Astrocyte (in vitro differentiated cells and primary cell): ENCODE measurements around the gene NRG2. TPM values are rescaled to one million over a fixed set of nuclear protein-coding genes. Genes with fewer than 3 reads are reported as not detected.

Experiments used
- DNase-seq: peaks from one replicate; pipeline ENCODE4 v3.0.0-alpha.2; 2010; ENCODE audit warnings: low read depth
- FAIRE-seq: peaks from 2 replicates; lab custom pipeline; 2011; peaks lifted over from hg19 to GRCh38; lab: Jason Lieb, UNC
- H2AFZ ChIP-seq: 2 replicates; pipeline ENCODE4 v1.6.0; 2012; ENCODE audit warnings: low read depth, low read length, inconsistent platforms
- H3K27ac ChIP-seq: 2 replicates; pipeline ENCODE4 v1.5.1; 2011; ENCODE audit warnings: low read depth, low read length, inconsistent platforms
- H3K27me3 ChIP-seq: 2 replicates; pipeline ENCODE4 v1.6.0; 2011; ENCODE audit warnings: low read length, inconsistent platforms; ENCODE audit not compliant: insufficient read depth
- H3K36me3 ChIP-seq: 2 replicates; pipeline ENCODE4 v1.5.1; 2011; ENCODE audit warnings: low read length, inconsistent platforms; ENCODE audit not compliant: insufficient read depth
- H3K4me1 ChIP-seq: 2 replicates; pipeline ENCODE4 v1.5.1; 2011; ENCODE audit warnings: low read length, inconsistent platforms; ENCODE audit not compliant: insufficient read depth
- H3K4me2 ChIP-seq: 2 replicates; pipeline ENCODE4 v1.6.0; 2012; ENCODE audit warnings: low read length, inconsistent platforms
- H3K4me3 ChIP-seq: 2 replicates; pipeline ENCODE4 v1.5.1; 2011; ENCODE audit warnings: low read depth, mild to moderate bottlenecking, low read length, inconsistent platforms; ENCODE audit not compliant: insufficient read depth
- H3K79me2 ChIP-seq: 2 replicates; pipeline ENCODE4 v1.6.0; 2012; ENCODE audit warnings: mild to moderate bottlenecking, low read length, inconsistent platforms; ENCODE audit not compliant: insufficient read depth
- H3K9ac ChIP-seq: 2 replicates; pipeline ENCODE4 v1.6.0; 2012; ENCODE audit warnings: mild to moderate bottlenecking, low read length, inconsistent platforms
- H3K9me3 ChIP-seq: 2 replicates; pipeline ENCODE4 v1.5.1; 2012; ENCODE audit warnings: low read depth, mild to moderate bottlenecking, low read length, inconsistent platforms; ENCODE audit not compliant: insufficient read depth
- H4K20me1 ChIP-seq: 2 replicates; pipeline ENCODE4 v1.6.0; 2012; ENCODE audit warnings: low read length, inconsistent platforms; ENCODE audit not compliant: insufficient read depth
- H3K27ac Mint-ChIP-seq: one replicate; pipeline ENCODE4 v1.8.0; 2021; ENCODE audit warnings: mild to moderate bottlenecking, mixed read lengths; ENCODE audit not compliant: unreplicated experiment
- H3K27me3 Mint-ChIP-seq: one replicate; pipeline ENCODE4 v1.8.0; 2021; ENCODE audit warnings: low read depth, mixed read lengths; ENCODE audit not compliant: unreplicated experiment
- H3K36me3 Mint-ChIP-seq: one replicate; pipeline ENCODE4 v1.8.0; 2021; ENCODE audit warnings: low read depth, mixed read lengths; ENCODE audit not compliant: unreplicated experiment
- H3K4me1 Mint-ChIP-seq: one replicate; pipeline ENCODE4 v1.8.0; 2021; ENCODE audit warnings: low read depth, mixed read lengths; ENCODE audit not compliant: unreplicated experiment
- H3K4me3 Mint-ChIP-seq: one replicate; pipeline ENCODE4 v1.8.0; 2021; ENCODE audit warnings: mild to moderate bottlenecking, moderate library complexity, mixed read lengths; ENCODE audit not compliant: unreplicated experiment
- H3K9me3 Mint-ChIP-seq: one replicate; pipeline ENCODE4 v1.8.0; 2021; ENCODE audit warnings: mild to moderate bottlenecking, mixed read lengths; ENCODE audit not compliant: unreplicated experiment
- EZH2 ChIP-seq: IDR thresholded peaks from 2 replicates; pipeline ENCODE4 v1.6.1; 2012; ENCODE audit warnings: mild to moderate bottlenecking, low read length, inconsistent platforms; ENCODE audit not compliant: insufficient read depth
- total RNA-seq: library from RNA; stranded (reverse); gene quantifications from 2 replicates; pipeline ENCODE4 v1.2.1, GENCODE V29; 2021
- TF ChIP-seq, protein P1 (sequence below): IDR thresholded peaks from 2 replicates; pipeline ENCODE4 v1.5.1; 2011; ENCODE audit warnings: low read depth, mild to moderate bottlenecking, inconsistent platforms, low read length, moderate library complexity; ENCODE audit not compliant: insufficient read depth

The NRG2 gene
- total RNA-seq, 1 donor from 2014 or later, result 0.54 TPM

DNA sequence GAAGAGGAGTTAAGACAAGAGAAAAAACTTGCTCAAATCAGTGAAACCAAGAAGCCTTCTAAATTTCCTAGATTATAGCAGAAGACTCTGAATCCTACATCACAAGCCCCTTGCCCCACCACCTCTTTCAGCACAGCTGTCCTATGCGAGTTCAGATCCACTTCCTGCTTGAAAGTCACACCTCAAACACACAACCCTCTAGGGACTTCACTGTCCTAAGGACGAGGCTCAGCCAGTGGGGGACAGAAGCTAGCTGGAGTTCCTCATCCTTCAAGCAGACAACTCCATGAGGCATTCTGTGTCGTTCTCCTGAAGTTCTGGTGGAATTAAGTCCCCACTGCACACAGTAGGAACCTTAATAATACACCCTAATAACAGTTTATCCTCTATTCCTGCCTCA is 44.3 kb downstream of the NRG2 start:
- H3K36me3 Mint-ChIP-seq, result no peaks in the 10 kb centered on the region
- peaks cover 11% of the 10 kb centered on the region for H3K4me1 Mint-ChIP-seq
- no peaks in the 10 kb centered on the region for H3K9me3 Mint-ChIP-seq
- H3K27ac Mint-ChIP-seq, result no peak overlapping the region
- H3K4me3 ChIP-seq, result no peak overlapping the region
- no peak for TF ChIP-seq EZH2
- TF ChIP-seq, protein P1, sequence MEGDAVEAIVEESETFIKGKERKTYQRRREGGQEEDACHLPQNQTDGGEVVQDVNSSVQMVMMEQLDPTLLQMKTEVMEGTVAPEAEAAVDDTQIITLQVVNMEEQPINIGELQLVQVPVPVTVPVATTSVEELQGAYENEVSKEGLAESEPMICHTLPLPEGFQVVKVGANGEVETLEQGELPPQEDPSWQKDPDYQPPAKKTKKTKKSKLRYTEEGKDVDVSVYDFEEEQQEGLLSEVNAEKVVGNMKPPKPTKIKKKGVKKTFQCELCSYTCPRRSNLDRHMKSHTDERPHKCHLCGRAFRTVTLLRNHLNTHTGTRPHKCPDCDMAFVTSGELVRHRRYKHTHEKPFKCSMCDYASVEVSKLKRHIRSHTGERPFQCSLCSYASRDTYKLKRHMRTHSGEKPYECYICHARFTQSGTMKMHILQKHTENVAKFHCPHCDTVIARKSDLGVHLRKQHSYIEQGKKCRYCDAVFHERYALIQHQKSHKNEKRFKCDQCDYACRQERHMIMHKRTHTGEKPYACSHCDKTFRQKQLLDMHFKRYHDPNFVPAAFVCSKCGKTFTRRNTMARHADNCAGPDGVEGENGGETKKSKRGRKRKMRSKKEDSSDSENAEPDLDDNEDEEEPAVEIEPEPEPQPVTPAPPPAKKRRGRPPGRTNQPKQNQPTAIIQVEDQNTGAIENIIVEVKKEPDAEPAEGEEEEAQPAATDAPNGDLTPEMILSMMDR, result no peak
- H2AFZ ChIP-seq, result no peak overlapping the region
- no peak overlapping the region for H3K9ac ChIP-seq
- H3K27me3 ChIP-seq, result peaks cover 22% of the 10 kb centered on the region
- no peaks in the 10 kb centered on the region for H3K36me3 ChIP-seq
- H3K4me3 Mint-ChIP-seq, result no peak overlapping the region
- no peaks in the 10 kb centered on the region for H3K9me3 ChIP-seq
- H3K4me1 ChIP-seq, result no peaks in the 10 kb centered on the region
- DNase-seq (no peak), FAIRE-seq (no peak)
- H3K79me2 ChIP-seq, result no peaks in the 10 kb centered on the region
- no peak overlapping the region for H3K4me2 ChIP-seq
- peaks cover 40% of the 10 kb centered on the region for H3K27me3 Mint-ChIP-seq
- H3K27ac ChIP-seq, result no peak overlapping the region
- H4K20me1 ChIP-seq, result no peaks in the 10 kb centered on the region

DNA sequence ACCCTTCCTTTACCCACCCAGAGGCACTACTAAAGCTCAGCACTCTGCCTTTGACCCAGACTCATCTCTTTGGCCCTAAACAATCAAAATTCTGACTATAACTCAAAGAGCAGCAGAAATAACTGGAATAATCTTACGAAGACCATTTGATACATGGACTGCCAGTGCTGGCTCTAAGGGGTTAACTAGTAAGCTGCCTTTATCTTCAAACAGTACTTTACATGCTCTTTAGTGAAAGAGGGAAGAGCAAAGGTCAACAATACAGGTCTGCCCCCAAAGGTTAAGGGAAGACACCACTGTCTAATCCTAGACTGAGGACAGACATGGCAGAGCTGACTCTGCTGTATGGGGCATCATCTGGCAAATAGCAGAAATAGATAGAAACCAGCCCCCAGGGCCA is 45.8 kb downstream of the NRG2 start:
- no peak for FAIRE-seq

DNA sequence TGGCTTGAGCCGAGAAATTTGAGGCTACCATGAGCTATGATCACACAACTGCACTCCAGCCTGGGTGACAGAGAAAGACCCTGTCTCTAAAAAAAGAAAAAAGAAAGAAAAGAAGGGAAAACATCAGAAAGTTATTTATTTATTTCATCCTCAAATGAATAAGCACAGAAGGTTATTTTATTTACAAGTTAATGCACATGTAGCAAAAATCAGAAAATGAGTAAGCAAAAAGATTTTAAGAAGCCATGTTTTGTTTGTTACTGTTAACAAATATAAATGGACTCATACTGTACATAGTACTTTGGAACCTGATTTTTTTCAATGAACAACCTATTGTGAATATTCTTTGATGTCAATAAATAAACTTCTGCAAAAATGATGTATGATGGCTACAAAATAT is 47.2 kb downstream of the NRG2 start:
- no peak overlapping the region for H3K4me3 Mint-ChIP-seq
- H3K4me1 ChIP-seq, result no peaks in the 10 kb centered on the region
- H4K20me1 ChIP-seq, result no peaks in the 10 kb centered on the region
- no peak overlapping the region for H3K4me3 ChIP-seq
- H3K9me3 Mint-ChIP-seq, result no peaks in the 10 kb centered on the region
- no peak overlapping the region for H3K4me2 ChIP-seq
- no peak for FAIRE-seq
- H3K36me3 ChIP-seq, result no peaks in the 10 kb centered on the region
- no peak for DNase-seq
- no peaks in the 10 kb centered on the region for H3K79me2 ChIP-seq
- H3K27me3 ChIP-seq, result peaks cover 7% of the 10 kb centered on the region
- H3K27ac ChIP-seq, result no peak overlapping the region
- no peak overlapping the region for H3K9ac ChIP-seq
- peaks cover 10% of the 10 kb centered on the region for H3K4me1 Mint-ChIP-seq
- H3K27ac Mint-ChIP-seq, result no peak overlapping the region
- H3K9me3 ChIP-seq, result no peaks in the 10 kb centered on the region
- TF ChIP-seq, protein P1, result no peak
- TF ChIP-seq EZH2, result no peak
- H2AFZ ChIP-seq, result no peak overlapping the region
- H3K27me3 Mint-ChIP-seq, result peaks cover 24% of the 10 kb centered on the region
- H3K36me3 Mint-ChIP-seq, result no peaks in the 10 kb centered on the region

More for the DNA sequence above, 45.8 kb downstream of the NRG2 start:
- Histone ChIP-seq H3K79me2 (no peaks in the 10 kb centered on the region), H3K27me3 (peaks cover 7% of the 10 kb centered on the region), H3K27ac (no peak overlapping the region), H4K20me1 (no peaks in the 10 kb centered on the region), H2AFZ (no peak overlapping the region), H3K4me2 (no peak overlapping the region), H3K9me3 (no peaks in the 10 kb centered on the region), H3K9ac (no peak overlapping the region), H3K4me1 (no peaks in the 10 kb centered on the region), H3K36me3 (no peaks in the 10 kb centered on the region), H3K4me3 (no peak overlapping the region)
- Mint-ChIP-seq H3K9me3 (no peaks in the 10 kb centered on the region), H3K4me1 (peaks cover 10% of the 10 kb centered on the region), H3K36me3 (no peaks in the 10 kb centered on the region), H3K27ac (no peak overlapping the region), H3K4me3 (no peak overlapping the region), H3K27me3 (peaks cover 27% of the 10 kb centered on the region)
- no peak for DNase-seq
- TF ChIP-seq EZH2, result no peak
- TF ChIP-seq, protein P1, result no peak
